Anterior cingulate cortex (tissue), 58 donors: ENCODE data around the gene UPK3A.
A peak's percentile ranks its signal among the peaks of the same experiment; 100 is the strongest.
"Not testable (repeated sequence)": the region's sequence is repeated elsewhere in the genome, so short reads cannot be mapped to it uniquely, and the experiment has no call there.

Source experiments
- DNase-seq, 58 donors: peaks; one replicate each; lab custom pipeline; 2025; lab: John Stamatoyannopoulos, UW

Gene UPK3A

GRCh38 chr22:45276507-45277105 lies 8.1 kb upstream of the UPK3A start:
- DNase-seq, result no peak

- DNase-seq, result not testable (repeated sequence)
Measured at GRCh38 chr22:45277720-45278119, 7.0 kb upstream of the UPK3A start.

- DNase-seq, result no peak
Measured at GRCh38 chr22:45278125-45278524, 6.6 kb upstream of the UPK3A start.

GRCh38 chr22:45280587-45280980 lies 4.2 kb upstream of the UPK3A start:
- DNase-seq, result no peak

- DNase-seq, result no peak
Measured at GRCh38 chr22:45281010-45281409, 3.7 kb upstream of the UPK3A start.

- no peak for DNase-seq
Measured at GRCh38 chr22:45285263-45286058, 712 bp downstream of the UPK3A start.

- DNase-seq, result no peak
Measured at GRCh38 chr22:45286854-45287551, 2.3 kb downstream of the UPK3A start.

- peak in 5 of 58 donors; percentile 15 to 39 (median 19) for DNase-seq
Measured at GRCh38 chr22:45290410-45290936, 5.7 kb downstream of the UPK3A start.

- DNase-seq, result no peak
Measured at GRCh38 chr22:45291061-45291930, 6.5 kb downstream of the UPK3A start.

- no peak for DNase-seq
Measured at GRCh38 chr22:45291931-45292290, 7.2 kb downstream of the UPK3A start.

- no peak for DNase-seq
Measured at GRCh38 chr22:45292731-45293442, 8.1 kb downstream of the UPK3A start.

- no peak for DNase-seq
Measured at GRCh38 chr22:45294030-45294429, 9.3 kb downstream of the UPK3A start.

- DNase-seq, result not testable (repeated sequence)
Measured at GRCh38 chr22:45295004-45295403, 10.3 kb downstream of the UPK3A start.

- DNase-seq, result no peak
Measured at GRCh38 chr22:45295492-45295891, 10.7 kb downstream of the UPK3A start.

GRCh38 chr22:45296628-45297297 lies 12.0 kb downstream of the UPK3A start:
- no peak for DNase-seq

- DNase-seq, result no peak
Measured at GRCh38 chr22:45298934-45299505, 14.3 kb downstream of the UPK3A start.

GRCh38 chr22:45302751-45303150 lies 18.0 kb downstream of the UPK3A start:
- no peak for DNase-seq

GRCh38 chr22:45303181-45303580 lies 18.4 kb downstream of the UPK3A start:
- DNase-seq, result no peak

- DNase-seq, result no peak
Measured at GRCh38 chr22:45304971-45305370, 20.2 kb downstream of the UPK3A start.
